Loucy (cell line): Measurements from ENCODE around the gene MEFV.

Experiments
- EZH2phosphoT487 ChIP-seq: fragments of 200-600 bp; IDR thresholded peaks from 2 replicates; pipeline ENCODE4 v1.6.1; 2018; ENCODE audit warnings: antibody characterized with exemption, mild to moderate bottlenecking, moderate library complexity, borderline replicate concordance
- TF ChIP-seq, protein P1 (sequence below): fragments of 200-600 bp; sonication (generic); conservative IDR thresholded peaks from 2 replicates; pipeline ENCODE4 v1.5.1; 2014; ENCODE audit warnings: mild to moderate bottlenecking, antibody characterized with exemption, low read length

DNA sequence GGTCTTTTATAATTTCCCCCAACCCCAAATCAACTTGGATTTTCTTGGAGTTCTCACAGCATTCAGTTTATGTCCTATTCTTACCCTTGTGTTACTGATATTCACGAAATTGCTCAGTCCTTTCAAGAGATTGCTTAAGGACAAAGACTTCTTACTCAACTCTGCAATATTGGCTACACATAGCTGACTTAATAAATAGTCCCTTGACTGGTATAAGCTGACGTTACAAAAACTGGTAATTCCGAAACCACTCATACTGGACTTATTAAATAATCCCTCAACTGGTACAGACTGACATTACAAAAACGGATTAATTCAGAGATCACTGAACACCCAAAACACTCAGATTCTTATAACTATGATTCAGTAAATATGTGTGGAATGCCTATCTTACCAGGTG is 47.9 kb upstream of the MEFV start:
- TF ChIP-seq, protein P1, sequence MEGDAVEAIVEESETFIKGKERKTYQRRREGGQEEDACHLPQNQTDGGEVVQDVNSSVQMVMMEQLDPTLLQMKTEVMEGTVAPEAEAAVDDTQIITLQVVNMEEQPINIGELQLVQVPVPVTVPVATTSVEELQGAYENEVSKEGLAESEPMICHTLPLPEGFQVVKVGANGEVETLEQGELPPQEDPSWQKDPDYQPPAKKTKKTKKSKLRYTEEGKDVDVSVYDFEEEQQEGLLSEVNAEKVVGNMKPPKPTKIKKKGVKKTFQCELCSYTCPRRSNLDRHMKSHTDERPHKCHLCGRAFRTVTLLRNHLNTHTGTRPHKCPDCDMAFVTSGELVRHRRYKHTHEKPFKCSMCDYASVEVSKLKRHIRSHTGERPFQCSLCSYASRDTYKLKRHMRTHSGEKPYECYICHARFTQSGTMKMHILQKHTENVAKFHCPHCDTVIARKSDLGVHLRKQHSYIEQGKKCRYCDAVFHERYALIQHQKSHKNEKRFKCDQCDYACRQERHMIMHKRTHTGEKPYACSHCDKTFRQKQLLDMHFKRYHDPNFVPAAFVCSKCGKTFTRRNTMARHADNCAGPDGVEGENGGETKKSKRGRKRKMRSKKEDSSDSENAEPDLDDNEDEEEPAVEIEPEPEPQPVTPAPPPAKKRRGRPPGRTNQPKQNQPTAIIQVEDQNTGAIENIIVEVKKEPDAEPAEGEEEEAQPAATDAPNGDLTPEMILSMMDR = no peak
- no peak for TF ChIP-seq EZH2phosphoT487
